Brain microvascular endothelial cell (primary cell): Measurements from ENCODE around the gene MACROH2A1.

ENCODE experiments used
- DNase-seq: peaks from one replicate; pipeline ENCODE4 v3.0.0-alpha.2; 2020
- H3K27ac ChIP-seq: fragments of 250-450 bp; sonication (Bioruptor Pico); 2 replicates; pipeline ENCODE4 v1.5.1; 2020; ENCODE audit warnings: mild to moderate bottlenecking, moderate library complexity
- H3K27me3 ChIP-seq: fragments of 250-450 bp; sonication (Bioruptor Pico); replicated peaks from 2 replicates; pipeline ENCODE4 v1.5.1; 2020; ENCODE audit warnings: mild to moderate bottlenecking
- H3K36me3 ChIP-seq: fragments of 250-450 bp; sonication (Bioruptor Pico); replicated peaks from 2 replicates; pipeline ENCODE4 v1.5.1; 2020; ENCODE audit warnings: mild to moderate bottlenecking
- H3K4me3 ChIP-seq: 2 replicates; pipeline ENCODE4 v1.5.1; 2011; ENCODE audit warnings: low read depth, mild to moderate bottlenecking, control low read depth, low read length, moderate library complexity
- CTCF ChIP-seq: IDR thresholded peaks from 2 replicates; pipeline ENCODE4 v1.5.1; 2011; ENCODE audit warnings: low read depth, mild to moderate bottlenecking, moderate library complexity, low read length, control low read depth, inconsistent platforms; ENCODE audit errors: missing control alignments
- in situ Hi-C: cut with HindIII; loops from 2 replicates; pipeline ENCODE4 v1.10.0; 2017; ENCODE audit warnings: low sequenced_read_pairs, low pct_ligation_motif_present

The MACROH2A1 gene

DNA sequence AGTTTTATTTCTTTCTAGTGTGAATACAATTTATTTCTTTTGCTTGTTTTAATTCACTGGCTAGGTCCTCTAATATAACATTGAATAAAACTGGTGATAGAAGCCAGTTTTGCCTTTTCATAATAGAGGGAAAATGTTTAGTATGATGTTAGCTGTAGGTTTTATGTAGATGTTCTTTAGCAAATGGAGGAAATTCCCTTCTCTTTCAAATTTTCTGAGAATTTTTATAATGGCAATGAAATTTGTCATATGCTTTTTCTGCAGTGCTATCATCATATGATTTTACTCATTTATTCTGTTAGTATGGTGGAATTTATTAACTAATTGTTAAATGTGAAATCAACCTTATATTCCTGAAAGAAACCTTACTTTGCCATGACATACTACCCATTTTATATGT, 18.1 kb upstream of the MACROH2A1 start:
- Histone ChIP-seq H3K36me3 (no peaks in the 10 kb centered on the region), H3K27ac (no peak overlapping the region), H3K27me3 (peaks cover 11% of the 10 kb centered on the region), H3K4me3 (no peak overlapping the region)
- TF ChIP-seq CTCF = no peak
- in situ Hi-C loops = no loop called here
- no peak for DNase-seq

GRCh38 chr5:135405082-135405481, 6.1 kb upstream of the MACROH2A1 start:
- no peak overlapping the region for H3K27ac ChIP-seq
- H3K27me3 ChIP-seq = no peaks in the 10 kb centered on the region
- H3K4me3 ChIP-seq = no peak overlapping the region
- in situ Hi-C loops = no loop called here
- DNase-seq = no peak
- TF ChIP-seq CTCF = no peak
- no peaks in the 10 kb centered on the region for H3K36me3 ChIP-seq

DNA sequence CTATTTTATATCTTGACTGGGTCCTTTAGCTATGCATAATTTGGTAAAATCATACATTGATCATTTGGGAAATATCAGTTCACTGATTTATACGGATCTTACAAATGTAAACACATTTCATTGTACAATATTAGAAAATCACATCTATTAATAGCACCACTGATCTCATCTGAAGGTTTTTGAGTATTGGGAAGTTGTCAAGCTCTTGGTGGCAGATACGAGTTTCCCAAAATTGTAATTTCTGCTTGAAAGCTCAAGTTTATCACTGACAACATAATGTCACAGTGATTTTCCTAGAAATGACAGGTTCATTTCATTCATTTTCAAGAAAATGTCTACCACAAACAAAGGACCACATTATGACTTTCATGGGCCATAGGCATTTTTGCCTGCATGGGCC, 3.0 kb upstream of the MACROH2A1 start:
- no peak for TF ChIP-seq CTCF
- Histone ChIP-seq H3K4me3 (no peak overlapping the region), H3K27ac (no peak overlapping the region), H3K27me3 (no peaks in the 10 kb centered on the region), H3K36me3 (no peaks in the 10 kb centered on the region)
- no peak for DNase-seq
- in situ Hi-C loops = no loop called here

- no peaks in the 10 kb centered on the region for H3K27me3 ChIP-seq
- H3K27ac ChIP-seq = no peak overlapping the region
- no peak for DNase-seq
- in situ Hi-C loops = no loop called here
- H3K36me3 ChIP-seq = no peaks in the 10 kb centered on the region
- no peak for TF ChIP-seq CTCF
- no peak overlapping the region for H3K4me3 ChIP-seq
These were observed 1.8 kb upstream of the MACROH2A1 start for GRCh38 chr5:135400866-135401265.

DNA sequence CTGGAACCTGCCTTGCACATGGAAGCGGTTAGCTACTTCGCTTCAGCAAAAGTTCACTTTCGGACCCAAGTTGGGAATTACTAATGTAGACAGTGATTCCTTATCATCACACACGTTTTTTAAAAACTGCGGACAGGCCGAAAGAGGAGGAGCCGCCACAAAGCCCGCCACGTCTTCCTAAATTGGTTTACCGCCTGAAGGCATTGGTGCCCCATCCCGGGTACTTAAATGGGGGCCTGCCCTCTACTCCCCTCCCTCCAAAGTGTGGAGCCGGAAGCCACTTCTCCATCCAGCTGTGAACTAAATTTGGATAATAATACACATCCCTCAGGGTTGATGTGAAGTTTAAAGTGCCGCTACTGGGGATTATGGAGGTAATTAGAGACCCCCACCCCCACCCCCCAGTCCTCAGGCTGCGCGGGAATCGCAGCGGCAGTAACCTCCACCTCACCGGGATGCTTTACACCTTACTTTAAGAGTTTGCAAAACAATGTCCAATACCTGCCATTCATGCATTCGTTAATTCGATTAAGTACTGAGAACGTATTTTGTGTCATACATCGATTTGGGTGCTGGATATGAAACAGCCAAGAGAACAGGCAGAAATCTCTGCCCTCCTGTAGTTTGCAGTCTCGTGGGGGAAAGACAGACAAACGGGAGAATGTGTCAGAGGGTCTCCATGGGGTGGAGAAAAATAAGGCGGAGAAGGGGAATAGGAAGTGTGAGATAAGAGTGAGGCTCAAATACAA, 937 bp upstream of the MACROH2A1 start:
- peak overlapping the region; percentile 80 for H3K4me3 ChIP-seq
- no peak for DNase-seq
- no peaks in the 10 kb centered on the region for H3K36me3 ChIP-seq
- H3K27me3 ChIP-seq = no peaks in the 10 kb centered on the region
- TF ChIP-seq CTCF = no peak
- in situ Hi-C loops = no loop called here
- H3K27ac ChIP-seq = no peak overlapping the region
